ENCODE data around the gene TMEM39B. TPM values are rescaled to one million over a fixed set of nuclear protein-coding genes. Genes with fewer than 3 reads are reported as not detected.

The TMEM39B gene
- total RNA-seq, 1 experiment from 2014 or later, result 9.4 TPM

- Histone ChIP-seq H3K27ac (ENCODE audit: low read length) (no peak overlapping the region), H2AFZ (ENCODE audit: low read length) (no peak overlapping the region), H3K27me3 (ENCODE audit: low read length) (no peaks in the 10 kb centered on the region), H4K20me1 (ENCODE audit: low read length) (peaks cover 65% of the 10 kb centered on the region), H3K9me2 (replicated peaks; ENCODE audit: low read length) (no peaks in the 10 kb centered on the region), H3F3A (ENCODE audit: low read length, unreplicated experiment) (peaks cover 8% of the 10 kb centered on the region), H3K4me3 (ENCODE audit: low read length) (no peak overlapping the region), H3K36me3 (ENCODE audit: low read depth, low read length) (peaks cover 61% of the 10 kb centered on the region), H3K79me2 (ENCODE audit: low read length) (peaks cover 95% of the 10 kb centered on the region), H3K4me2 (ENCODE audit: low read length) (peak overlapping the region; percentile 38), H3K4me1 (ENCODE audit: insufficient read depth, low read length) (peaks cover 27% of the 10 kb centered on the region), H3K9me3 (ENCODE audit: low read length) (no peaks in the 10 kb centered on the region), H3K9ac (ENCODE audit: low read length) (no peak overlapping the region)
- TSS peak; percentile 12 for BruUV-seq (replicated peaks)
- POLR2A ChIA-PET (ENCODE audit: unreplicated experiment), result interaction anchor here (0.7 kb wide), 1 partner anchor 218 kb away, joined by 4 read pairs; no protein-coding TSS in a partner anchor
- TF ChIP-seq CTCF (conservative IDR thresholded peaks at IDR 0.05; ENCODE audit: low read depth, low read length) (no peak), EZH2 (IDR thresholded peaks at IDR 0.05; ENCODE audit: low read length, unreplicated experiment) (no peak), EZH2phosphoT487 (IDR thresholded peaks at IDR 0.05; ENCODE audit: borderline replicate concordance, low read length) (no peak)
- no peak for ATAC-seq
- intact Hi-C loops (cut with micrococcal nuclease), result no loop called here
- no peak for DNase-seq
- CTCF ChIA-PET, result no interaction called here
Observed at GRCh38 chr1:32032275-32032615, 40.5 kb upstream of the TMEM39B start.

- no peak overlapping the region for H3K4me3 ChIP-seq (ENCODE audit: low read length)
- no peak overlapping the region for H3K4me2 ChIP-seq (ENCODE audit: low read length)
- ChIA-PET POLR2A (ENCODE audit: unreplicated experiment) (no interaction called here), CTCF (no interaction called here)
- H3K9ac ChIP-seq (ENCODE audit: low read length), result no peak overlapping the region
- no peaks in the 10 kb centered on the region for H3K9me3 ChIP-seq (ENCODE audit: low read length)
- H4K20me1 ChIP-seq (ENCODE audit: low read length), result peaks cover 49% of the 10 kb centered on the region
- intact Hi-C loops (cut with micrococcal nuclease), result no loop called here
- ATAC-seq, result no peak
- no peaks in the 10 kb centered on the region for H3K9me2 ChIP-seq (replicated peaks; ENCODE audit: low read length)
- H2AFZ ChIP-seq (ENCODE audit: low read length), result no peak overlapping the region
- H3K79me2 ChIP-seq (ENCODE audit: low read length), result peaks cover 72% of the 10 kb centered on the region
- H3F3A ChIP-seq (ENCODE audit: low read length, unreplicated experiment), result peaks cover 4% of the 10 kb centered on the region
- DNase-seq, result no peak
- H3K4me1 ChIP-seq (ENCODE audit: insufficient read depth, low read length), result peaks cover 20% of the 10 kb centered on the region
- no peak overlapping the region for H3K27ac ChIP-seq (ENCODE audit: low read length)
- no peaks in the 10 kb centered on the region for H3K27me3 ChIP-seq (ENCODE audit: low read length)
- peaks cover 80% of the 10 kb centered on the region for H3K36me3 ChIP-seq (ENCODE audit: low read depth, low read length)
- no TSS peak for BruUV-seq (replicated peaks)
- TF ChIP-seq CTCF (conservative IDR thresholded peaks at IDR 0.05; ENCODE audit: low read depth, low read length) (no peak), EZH2 (IDR thresholded peaks at IDR 0.05; ENCODE audit: low read length, unreplicated experiment) (no peak), EZH2phosphoT487 (IDR thresholded peaks at IDR 0.05; ENCODE audit: borderline replicate concordance, low read length) (no peak)
Observed at GRCh38 chr1:32035119-32035518, 37.6 kb upstream of the TMEM39B start.

GRCh38 chr1:32040711-32041110 is 32.0 kb upstream of the TMEM39B start:
- Histone ChIP-seq H2AFZ (ENCODE audit: low read length) (no peak overlapping the region), H4K20me1 (ENCODE audit: low read length) (0 out of 2 replicates have a peak, but pooled peaks cover 5% of the 10 kb centered on the region), H3K4me1 (ENCODE audit: insufficient read depth, low read length) (no peaks in the 10 kb centered on the region), H3K27me3 (ENCODE audit: low read length) (no peaks in the 10 kb centered on the region), H3K36me3 (ENCODE audit: low read depth, low read length) (peaks cover 72% of the 10 kb centered on the region), H3K79me2 (ENCODE audit: low read length) (peaks cover 16% of the 10 kb centered on the region), H3K4me3 (ENCODE audit: low read length) (no peak overlapping the region), H3K9me2 (replicated peaks; ENCODE audit: low read length) (no peaks in the 10 kb centered on the region), H3K27ac (ENCODE audit: low read length) (no peak overlapping the region), H3F3A (ENCODE audit: low read length, unreplicated experiment) (no peaks in the 10 kb centered on the region), H3K9me3 (ENCODE audit: low read length) (no peaks in the 10 kb centered on the region), H3K9ac (ENCODE audit: low read length) (no peak overlapping the region), H3K4me2 (ENCODE audit: low read length) (no peak overlapping the region)
- ATAC-seq (no peak), DNase-seq (no peak)
- ChIA-PET CTCF (no interaction called here), POLR2A (ENCODE audit: unreplicated experiment) (no interaction called here)
- TF ChIP-seq EZH2phosphoT487 (IDR thresholded peaks at IDR 0.05; ENCODE audit: borderline replicate concordance, low read length) (no peak), EZH2 (IDR thresholded peaks at IDR 0.05; ENCODE audit: low read length, unreplicated experiment) (no peak), CTCF (conservative IDR thresholded peaks at IDR 0.05; ENCODE audit: low read depth, low read length) (no peak)
- intact Hi-C loops (cut with micrococcal nuclease), result no loop called here
- BruUV-seq (replicated peaks), result no TSS peak
